ENCODE results near the gene ZNF132. TPM values are rescaled to one million over a fixed set of nuclear protein-coding genes. Genes with fewer than 3 reads are reported as not detected.
"Not testable (repeated sequence)": the region's sequence is repeated elsewhere in the genome, so short reads cannot be mapped to it uniquely, and the experiment has no call there.

The ZNF132 gene
- polyA plus RNA-seq, 2 donors, result 0.83 to 0.89 TPM

DNA sequence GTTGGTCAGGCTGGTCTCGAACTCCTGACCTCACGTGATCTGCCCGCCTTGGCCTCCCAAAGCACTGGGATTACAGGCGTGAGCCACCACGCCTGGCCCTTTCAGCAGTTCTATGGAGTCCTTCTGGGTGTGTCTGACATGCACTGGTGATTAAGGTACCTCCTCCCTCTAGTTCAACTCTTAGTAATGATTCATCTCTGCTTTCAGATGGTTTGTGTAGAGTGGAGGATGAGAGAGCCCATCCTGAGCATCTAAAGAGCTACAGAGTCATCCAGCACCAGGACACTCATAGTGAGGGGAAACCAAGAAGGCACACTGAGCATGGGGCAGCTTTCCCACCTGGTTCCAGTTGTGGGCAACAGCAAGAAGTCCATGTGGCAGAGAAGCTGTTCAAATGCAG lies 23.3 kb downstream of the ZNF132 start:
- Histone ChIP-seq H3K9me3 (ENCODE audit: control insufficient read depth in 2 of 2, insufficient read depth in 1 of 2, low read depth in 1 of 2, low read length in 1 of 2) (peaks cover 3 to 4% of the 10 kb centered on the region in 2 donors), H3K27ac (ENCODE audit: low read depth in 2 of 2, low read length in 1 of 2) (no peak overlapping the region), H3K4me1 (ENCODE audit: control insufficient read depth in 2 of 2, insufficient read depth in 2 of 2, low read length in 1 of 2) (no peaks in the 10 kb centered on the region), H3K27me3 (ENCODE audit: control insufficient read depth in 1 of 2, insufficient read depth in 2 of 2, low read length in 2 of 2) (no peaks in the 10 kb centered on the region), H3K4me3 (ENCODE audit: low read depth in 1 of 2, low read length in 2 of 2) (no peak overlapping the region), H3K36me3 (ENCODE audit: control insufficient read depth in 2 of 2, insufficient read depth in 2 of 2, low read length in 1 of 2) (peaks cover 13 to 21% of the 10 kb centered on the region in 2 donors)
- WGBS, 2 donors, result 95 to 97% methylated on average over 5 of the region's 5 CpGs

- Histone ChIP-seq H3K27me3 (ENCODE audit: control insufficient read depth in 1 of 2, insufficient read depth in 2 of 2, low read length in 2 of 2) (no peaks in the 10 kb centered on the region), H3K9me3 (ENCODE audit: control insufficient read depth in 2 of 2, insufficient read depth in 1 of 2, low read depth in 1 of 2, low read length in 1 of 2) (no peaks in the 10 kb centered on the region), H3K4me1 (ENCODE audit: control insufficient read depth in 2 of 2, insufficient read depth in 2 of 2, low read length in 1 of 2) (peaks cover 13 to 21% of the 10 kb centered on the region in 2 donors), H3K27ac (ENCODE audit: low read depth in 2 of 2, low read length in 1 of 2) (peak overlapping the region; percentile 60 to 91), H3K4me3 (ENCODE audit: low read depth in 1 of 2, low read length in 2 of 2) (peak overlapping the region; percentile 92 to 93), H3K36me3 (ENCODE audit: control insufficient read depth in 2 of 2, insufficient read depth in 2 of 2, low read length in 1 of 2) (no peaks in the 10 kb centered on the region)
- WGBS, 2 donors, result 3% methylated on average over 32 to 34 of the region's 34 CpGs
Observed at GRCh38 chr19:58409010-58409790, 30.8 kb downstream of the ZNF132 start.

GRCh38 chr19:58408152-58409009 lies 31.6 kb downstream of the ZNF132 start, which contains the start of gene ZNF584:
TSS of gene ZNF584 (plus strand) at chr19:58408649. CDS start at chr19:58409148, 499 bp downstream.
- H3K4me1 ChIP-seq (ENCODE audit: control insufficient read depth in 2 of 2, insufficient read depth in 2 of 2, low read length in 1 of 2), result peaks cover 13 to 21% of the 10 kb centered on the region in 2 donors
- H3K27ac ChIP-seq (ENCODE audit: low read depth in 2 of 2, low read length in 1 of 2), result peak within 1 kb of the TSS; percentile 83 to 91
- peak within 1 kb of the TSS; percentile 92 to 93 for H3K4me3 ChIP-seq (ENCODE audit: low read depth in 1 of 2, low read length in 2 of 2)
- H3K27me3 ChIP-seq (ENCODE audit: control insufficient read depth in 1 of 2, insufficient read depth in 2 of 2, low read length in 2 of 2), result no peaks in the 10 kb centered on the region
- 0% methylated on average over 89 to 100 of the region's 100 CpGs for WGBS, 2 donors
- H3K9me3 ChIP-seq (ENCODE audit: control insufficient read depth in 2 of 2, insufficient read depth in 1 of 2, low read depth in 1 of 2, low read length in 1 of 2), result no peaks in the 10 kb centered on the region
- no peaks in the 10 kb centered on the region for H3K36me3 ChIP-seq (ENCODE audit: control insufficient read depth in 2 of 2, insufficient read depth in 2 of 2, low read length in 1 of 2)

DNA sequence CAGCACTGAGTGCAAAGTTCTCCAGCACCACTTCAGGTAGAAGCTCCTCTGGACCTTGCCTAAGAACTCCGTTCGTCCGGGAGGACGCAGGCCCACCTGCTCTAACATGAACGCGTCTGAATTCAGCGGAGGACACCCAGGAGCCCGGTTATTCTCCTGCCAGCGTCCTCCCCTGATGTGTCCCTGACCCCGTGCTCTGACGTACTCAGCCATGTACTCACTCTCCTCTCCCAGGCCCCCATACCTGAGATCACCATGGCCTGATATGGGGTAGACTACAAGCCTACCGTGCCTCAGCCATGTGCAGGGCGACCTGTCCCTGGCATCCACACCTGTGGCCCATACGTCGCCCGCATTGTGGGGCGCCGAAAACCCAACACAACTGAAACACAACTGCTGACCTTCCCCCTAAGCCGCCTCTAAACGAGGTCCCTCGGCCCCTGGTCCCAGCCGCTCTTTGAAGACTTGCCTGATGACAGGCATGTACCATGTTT lies 32.2 kb downstream of the ZNF132 start:
- peak overlapping the region; percentile 83 to 91 for H3K27ac ChIP-seq (ENCODE audit: low read depth in 2 of 2, low read length in 1 of 2)
- WGBS, 2 donors, result 10 to 13% methylated on average over 22 of the region's 22 CpGs
- H3K4me1 ChIP-seq (ENCODE audit: control insufficient read depth in 2 of 2, insufficient read depth in 2 of 2, low read length in 1 of 2), result peaks cover 13 to 21% of the 10 kb centered on the region in 2 donors

GRCh38 chr19:58406818-58407657 lies 32.9 kb downstream of the ZNF132 start:
- whole genome bisulfite sequencing, 2 donors, result 56 to 61% methylated on average over 10 of the region's 10 CpGs
- no peaks in the 10 kb centered on the region for H3K9me3 ChIP-seq (ENCODE audit: control insufficient read depth in 2 of 2, insufficient read depth in 1 of 2, low read depth in 1 of 2, low read length in 1 of 2)
- H3K27ac ChIP-seq (ENCODE audit: low read depth in 2 of 2, low read length in 1 of 2), result peak overlapping the region in 1 of 2 donors; percentile 91
- H3K4me1 ChIP-seq (ENCODE audit: control insufficient read depth in 2 of 2, insufficient read depth in 2 of 2, low read length in 1 of 2), result peaks cover 13 to 22% of the 10 kb centered on the region in 2 donors
- H3K4me3 ChIP-seq (ENCODE audit: low read depth in 1 of 2, low read length in 2 of 2), result peak overlapping the region; percentile 92 to 93
- H3K36me3 ChIP-seq (ENCODE audit: control insufficient read depth in 2 of 2, insufficient read depth in 2 of 2, low read length in 1 of 2), result no peaks in the 10 kb centered on the region
- no peaks in the 10 kb centered on the region for H3K27me3 ChIP-seq (ENCODE audit: control insufficient read depth in 1 of 2, insufficient read depth in 2 of 2, low read length in 2 of 2)

More for the DNA sequence above, 32.2 kb downstream of the ZNF132 start:
- H3K9me3 ChIP-seq (ENCODE audit: control insufficient read depth in 2 of 2, insufficient read depth in 1 of 2, low read depth in 1 of 2, low read length in 1 of 2), result no peaks in the 10 kb centered on the region
- H3K36me3 ChIP-seq (ENCODE audit: control insufficient read depth in 2 of 2, insufficient read depth in 2 of 2, low read length in 1 of 2), result no peaks in the 10 kb centered on the region
- H3K27me3 ChIP-seq (ENCODE audit: control insufficient read depth in 1 of 2, insufficient read depth in 2 of 2, low read length in 2 of 2), result no peaks in the 10 kb centered on the region
- H3K4me3 ChIP-seq (ENCODE audit: low read depth in 1 of 2, low read length in 2 of 2), result peak overlapping the region; percentile 92 to 93

DNA sequence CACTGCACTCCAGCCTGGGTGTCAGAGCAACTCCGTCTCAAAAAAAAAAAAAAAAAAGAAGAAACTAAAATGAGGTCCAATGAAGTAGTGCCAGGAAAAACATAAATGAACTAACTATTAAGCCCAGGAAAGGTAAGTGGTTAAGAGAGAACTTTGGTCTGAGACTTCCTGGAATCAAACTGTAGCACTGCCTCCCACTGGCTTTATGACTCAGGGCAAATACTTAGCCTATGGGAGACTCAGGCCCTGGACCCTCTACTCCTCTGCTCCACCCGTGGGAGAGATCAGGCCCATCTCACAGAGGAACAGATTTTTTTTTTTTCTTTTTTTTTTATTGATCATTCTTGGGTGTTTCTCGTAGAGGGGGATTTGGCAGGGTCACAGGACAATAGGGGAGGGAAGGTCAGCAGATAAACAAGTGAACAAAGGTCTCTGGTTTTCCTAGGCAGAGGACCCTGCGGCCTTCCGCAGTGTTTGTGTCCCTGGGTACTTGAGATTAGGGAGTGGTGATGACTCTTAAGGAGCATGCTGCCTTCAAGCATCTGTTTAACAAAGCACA lies 36.0 kb downstream of the ZNF132 start:
- H3K27ac ChIP-seq (ENCODE audit: low read depth in 2 of 2, low read length in 1 of 2); H3K36me3 ChIP-seq (ENCODE audit: control insufficient read depth in 2 of 2, insufficient read depth in 2 of 2, low read length in 1 of 2); H3K9me3 ChIP-seq (ENCODE audit: control insufficient read depth in 2 of 2, insufficient read depth in 1 of 2, low read depth in 1 of 2, low read length in 1 of 2); H3K4me3 ChIP-seq (ENCODE audit: low read depth in 1 of 2, low read length in 2 of 2); H3K27me3 ChIP-seq (ENCODE audit: control insufficient read depth in 1 of 2, insufficient read depth in 2 of 2, low read length in 2 of 2): not testable (repeated sequence)
- peaks cover 12 to 23% of the 10 kb centered on the region in 2 donors for H3K4me1 ChIP-seq (ENCODE audit: control insufficient read depth in 2 of 2, insufficient read depth in 2 of 2, low read length in 1 of 2)
- 76 to 78% methylated on average over 4 to 5 of the region's 5 CpGs for WGBS, 2 donors

DNA sequence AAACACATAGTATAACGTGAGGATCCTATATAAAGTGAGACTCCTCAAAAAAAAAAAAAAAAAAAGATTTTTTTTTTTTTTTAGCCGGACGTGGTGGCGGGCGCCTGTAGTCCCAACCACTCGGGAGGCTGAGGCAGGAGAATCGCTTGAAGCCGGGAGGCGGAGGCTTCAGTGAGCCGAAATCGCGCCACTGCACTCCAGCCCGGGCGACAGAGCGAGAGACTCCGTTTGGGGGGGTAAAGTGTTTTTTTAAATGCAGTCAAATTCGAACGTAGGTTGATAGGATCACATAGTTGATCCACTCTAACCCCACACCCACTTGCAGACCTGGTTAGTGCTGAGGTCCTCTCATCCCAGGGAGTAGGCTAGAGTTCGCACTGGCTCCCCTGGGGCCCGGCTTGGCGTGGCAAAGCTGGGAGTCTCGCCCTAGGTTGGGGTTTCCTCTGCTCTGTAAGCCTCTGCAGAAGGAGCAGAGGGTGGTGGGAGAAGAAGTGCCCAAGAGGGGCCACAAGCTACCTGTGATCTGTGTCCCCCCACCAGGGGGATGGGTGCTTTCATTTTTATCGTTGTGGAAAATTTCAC lies 38.0 kb downstream of the ZNF132 start:
- H3K27me3 ChIP-seq (ENCODE audit: control insufficient read depth in 1 of 2, insufficient read depth in 2 of 2, low read length in 2 of 2), result no peaks in the 10 kb centered on the region
- WGBS, 2 donors, result 21 to 37% methylated on average over 22 to 23 of the region's 23 CpGs
- peaks cover 6 to 22% of the 10 kb centered on the region in 2 donors for H3K4me1 ChIP-seq (ENCODE audit: control insufficient read depth in 2 of 2, insufficient read depth in 2 of 2, low read length in 1 of 2)
- peak overlapping the region; percentile 51 to 61 for H3K4me3 ChIP-seq (ENCODE audit: low read depth in 1 of 2, low read length in 2 of 2)
- H3K9me3 ChIP-seq (ENCODE audit: control insufficient read depth in 2 of 2, insufficient read depth in 1 of 2, low read depth in 1 of 2, low read length in 1 of 2), result no peaks in the 10 kb centered on the region
- no peaks in the 10 kb centered on the region for H3K36me3 ChIP-seq (ENCODE audit: control insufficient read depth in 2 of 2, insufficient read depth in 2 of 2, low read length in 1 of 2)
- H3K27ac ChIP-seq (ENCODE audit: low read depth in 2 of 2, low read length in 1 of 2), result peak overlapping the region in 1 of 2 donors; percentile 71

- Histone ChIP-seq H3K27ac (ENCODE audit: low read depth in 2 of 2, low read length in 1 of 2) (peak overlapping the region; percentile 71 to 82), H3K4me3 (ENCODE audit: low read depth in 1 of 2, low read length in 2 of 2) (peak overlapping the region; percentile 51 to 61), H3K36me3 (ENCODE audit: control insufficient read depth in 2 of 2, insufficient read depth in 2 of 2, low read length in 1 of 2) (no peaks in the 10 kb centered on the region), H3K9me3 (ENCODE audit: control insufficient read depth in 2 of 2, insufficient read depth in 1 of 2, low read depth in 1 of 2, low read length in 1 of 2) (no peaks in the 10 kb centered on the region), H3K27me3 (ENCODE audit: control insufficient read depth in 1 of 2, insufficient read depth in 2 of 2, low read length in 2 of 2) (no peaks in the 10 kb centered on the region), H3K4me1 (ENCODE audit: control insufficient read depth in 2 of 2, insufficient read depth in 2 of 2, low read length in 1 of 2) (peaks cover 8 to 20% of the 10 kb centered on the region in 2 donors)
- WGBS, 2 donors, result 2 to 3% methylated on average over 78 to 80 of the region's 80 CpGs
Observed at GRCh38 chr19:58400916-58401839, 38.8 kb downstream of the ZNF132 start.

Data from esophagus (tissue), 2 donors.